Stimulated activated CD8-positive, alpha-beta memory T cell treated with anti-CD3 and anti-CD28 coated beads, Interleukin-2, amount 100 ng/mL, for 1 hour (primary cell): Measurements from ENCODE around the gene NCKAP5.

Experiments
- DNase-seq, 2 donors: peaks; one replicate each; pipeline ENCODE4 v3.0.0-alpha.2; 2020; ENCODE audit warnings: low read depth in 2 of 2

Gene NCKAP5

GRCh38 chr2:133334923-133335322 is 233.3 kb downstream of the NCKAP5 start:
- no peak for DNase-seq

DNA sequence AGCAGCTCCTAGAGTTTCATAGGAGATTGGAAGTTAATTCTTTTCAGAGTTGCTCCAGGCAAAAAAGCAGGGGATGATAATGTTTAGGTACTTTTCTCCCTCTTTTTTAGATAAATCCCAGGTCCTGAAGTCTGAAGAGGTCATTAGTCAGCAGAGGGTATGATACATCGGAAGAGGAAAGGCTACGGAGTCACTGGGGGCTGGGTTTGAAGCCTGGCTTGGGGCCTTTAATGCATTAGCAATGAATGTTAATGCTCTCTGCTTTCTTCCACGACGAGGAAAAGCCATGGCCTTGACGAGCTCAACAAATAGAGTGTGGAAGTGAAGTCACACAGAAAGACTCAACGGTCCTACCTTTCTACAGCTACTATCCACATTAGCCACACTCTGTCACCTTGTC is 235.1 kb downstream of the NCKAP5 start:
- DNase-seq: no peak

DNA sequence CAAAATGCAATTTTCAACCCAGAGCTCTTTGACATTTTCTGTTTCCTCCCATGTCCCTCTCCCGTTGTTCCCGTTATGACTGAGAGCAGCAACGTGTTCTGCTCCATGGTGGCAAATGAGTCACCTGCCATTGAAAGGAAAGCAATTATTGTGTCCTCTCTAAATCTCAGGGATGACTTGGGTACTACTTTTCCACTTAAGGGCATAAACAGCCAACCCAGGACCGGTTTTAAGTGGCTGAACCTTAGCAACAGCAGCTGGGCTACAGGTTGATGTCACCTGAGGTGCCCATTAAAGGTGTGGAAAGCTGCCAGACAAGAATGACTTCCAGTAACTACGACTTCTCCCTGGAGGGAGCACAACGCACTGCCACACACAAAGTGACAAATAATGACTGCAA is 236.8 kb downstream of the NCKAP5 start:
- DNase-seq: no peak

DNA sequence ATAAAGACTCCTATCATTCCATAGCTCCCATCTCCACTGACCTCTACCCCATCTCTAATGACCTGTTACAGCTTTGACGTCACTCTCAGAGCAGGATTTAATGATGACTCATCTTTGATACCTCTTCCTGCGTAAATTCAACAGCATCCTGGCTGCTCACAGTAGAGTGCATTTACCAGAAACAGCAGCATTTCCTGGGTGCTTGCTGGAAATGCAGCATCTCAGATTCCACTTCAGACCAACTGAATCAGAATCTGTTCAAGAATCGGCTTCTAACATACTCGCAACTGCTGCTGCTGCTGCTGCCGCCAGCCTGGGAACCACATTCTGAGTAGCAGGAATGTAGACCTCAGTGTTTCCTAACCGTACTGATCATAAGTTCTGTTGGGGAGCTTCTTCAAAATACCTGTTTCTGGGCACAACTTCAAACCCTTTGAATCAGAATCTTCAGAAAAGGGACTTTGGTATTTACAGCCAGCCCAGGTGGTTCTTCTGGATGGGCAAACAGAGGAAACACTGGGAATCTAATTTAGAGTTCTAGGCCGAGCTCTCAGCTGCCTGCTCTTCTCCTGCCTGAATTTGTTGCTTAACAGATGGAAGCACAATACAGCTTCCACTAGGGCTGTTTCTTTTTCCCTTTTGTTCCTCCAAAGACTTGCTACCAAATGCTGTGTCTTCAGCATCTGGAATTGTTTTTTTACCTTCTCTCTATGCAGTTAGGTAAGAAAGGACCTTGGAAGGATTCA is 241.4 kb downstream of the NCKAP5 start:
- no peak for DNase-seq

GRCh38 chr2:133324150-133324561 is 244.1 kb downstream of the NCKAP5 start:
- no peak for DNase-seq

GRCh38 chr2:133322909-133323308 is 245.4 kb downstream of the NCKAP5 start:
- no peak for DNase-seq

DNA sequence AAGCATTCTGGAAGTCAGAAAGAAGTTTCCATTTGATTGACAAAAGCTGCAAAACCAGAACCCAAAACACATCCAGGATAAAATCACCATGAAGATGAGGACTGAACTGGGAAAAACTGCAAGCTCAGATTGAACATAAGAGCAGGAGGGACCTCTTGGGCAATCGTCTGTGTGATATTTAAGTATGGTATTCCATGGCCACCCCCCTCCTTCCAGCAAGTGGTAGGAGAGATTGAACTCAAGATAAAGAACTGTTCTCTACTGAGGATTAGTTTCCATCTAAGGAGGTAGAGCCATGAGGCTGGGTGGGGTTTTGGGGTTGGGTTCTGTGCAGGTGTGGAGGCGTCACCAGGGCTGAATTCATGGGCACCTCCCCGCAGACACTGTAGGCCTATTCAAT is 251.1 kb downstream of the NCKAP5 start:
- no peak for DNase-seq

- DNase-seq: no peak
Observed at GRCh38 chr2:133316557-133316956, 251.7 kb downstream of the NCKAP5 start.

- DNase-seq: no peak
Observed at GRCh38 chr2:133315280-133315679, 253.0 kb downstream of the NCKAP5 start.

GRCh38 chr2:133314795-133315194 is 253.5 kb downstream of the NCKAP5 start:
- no peak for DNase-seq

- no peak for DNase-seq
Observed at GRCh38 chr2:133312038-133312729, 256.1 kb downstream of the NCKAP5 start.

DNA sequence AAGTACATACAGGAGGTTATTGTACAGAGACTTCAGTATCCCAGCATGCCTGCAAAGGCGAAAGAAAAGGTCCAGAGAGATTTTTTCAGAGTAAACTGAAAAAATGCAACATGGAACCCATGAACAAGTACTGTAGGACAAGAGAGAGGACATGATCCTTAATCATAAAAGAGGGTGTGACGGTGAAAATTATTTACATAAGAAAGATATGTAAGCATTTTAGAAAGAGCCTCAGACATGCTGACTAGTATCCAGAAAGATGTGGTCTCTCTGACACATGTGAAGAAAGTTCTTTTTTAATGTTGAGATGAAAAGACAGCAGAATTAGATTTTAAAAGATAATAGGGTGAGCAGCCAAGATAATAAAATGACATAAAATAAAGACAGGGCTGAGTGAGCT is 262.0 kb downstream of the NCKAP5 start:
- DNase-seq: no peak

DNA sequence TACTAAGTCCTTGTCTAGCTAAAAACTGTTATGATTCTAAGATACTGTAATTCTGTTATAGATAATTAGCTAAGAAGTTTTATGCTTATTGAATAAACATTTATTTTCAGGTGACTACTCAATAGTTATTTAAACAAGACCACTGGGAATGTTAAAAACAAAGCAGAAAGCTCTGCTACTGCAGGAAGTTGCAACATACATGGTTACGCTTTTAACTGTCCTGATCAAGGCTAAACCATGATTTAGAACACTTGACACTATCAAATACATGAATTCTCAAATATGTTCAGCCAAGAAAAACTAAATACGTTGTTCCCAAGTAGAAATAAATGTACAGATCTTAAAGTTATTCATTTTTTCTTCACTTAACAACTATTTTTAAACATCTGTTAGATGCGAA is 263.9 kb downstream of the NCKAP5 start:
- DNase-seq: no peak

GRCh38 chr2:133303150-133303549 is 265.1 kb downstream of the NCKAP5 start:
- no peak for DNase-seq

GRCh38 chr2:133296401-133296800 is 271.9 kb downstream of the NCKAP5 start:
- no peak for DNase-seq

DNA sequence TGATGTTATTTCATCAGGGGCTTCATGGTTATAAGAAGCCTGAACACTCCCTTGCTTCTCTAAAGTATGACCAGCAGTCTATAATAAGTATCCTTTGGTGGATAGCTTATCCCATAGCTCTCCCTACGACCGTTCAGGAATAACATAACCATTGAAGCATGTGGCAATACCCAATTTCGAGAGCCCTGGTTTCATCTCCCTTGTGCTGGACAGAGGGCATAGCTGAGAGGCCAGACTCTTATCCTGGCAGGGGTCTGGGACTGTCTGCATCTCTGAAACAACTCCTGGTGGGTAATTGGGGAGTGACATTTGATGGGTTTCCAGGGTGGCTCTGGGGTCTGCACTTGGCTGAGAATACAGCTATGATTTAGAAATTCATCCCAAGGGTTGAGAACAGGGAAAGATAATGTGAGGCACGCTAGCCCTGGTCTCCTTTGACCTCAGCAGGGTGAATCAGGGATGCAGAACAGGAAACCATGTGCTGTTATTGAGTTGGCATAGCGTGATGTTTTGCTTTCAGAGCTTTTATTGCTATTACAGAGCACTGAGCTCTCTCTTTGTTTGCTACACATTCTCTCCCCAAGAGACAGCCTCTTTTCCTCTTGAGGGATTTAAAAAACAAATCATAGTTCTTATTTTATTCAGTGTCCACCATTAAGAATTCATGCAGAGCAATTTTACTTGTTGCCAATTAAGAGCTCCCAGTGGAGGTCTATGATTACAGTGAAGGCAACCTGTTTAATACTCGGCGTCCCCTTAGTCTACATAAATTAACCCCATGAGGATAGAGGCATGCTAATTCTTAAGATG is 274.5 kb downstream of the NCKAP5 start:
- no peak for DNase-seq

DNA sequence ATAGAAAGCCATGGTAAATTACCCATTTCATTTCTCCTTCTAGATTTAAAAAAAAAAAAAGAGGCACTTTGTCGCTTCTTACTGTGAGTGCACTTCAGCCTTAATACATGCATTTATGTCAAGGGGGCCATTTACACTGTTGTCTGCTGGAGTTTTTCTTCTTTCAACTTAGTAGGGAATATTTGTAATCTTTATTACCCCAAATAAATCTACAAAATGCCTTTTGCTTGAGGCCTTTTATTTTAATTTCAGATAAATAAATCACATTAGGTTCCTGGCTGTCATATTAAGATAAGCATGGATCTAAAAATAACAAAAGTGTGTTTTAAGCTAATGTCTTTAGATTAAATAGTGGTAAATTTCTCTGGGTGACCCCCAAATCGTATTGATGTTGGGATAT is 276.0 kb downstream of the NCKAP5 start:
- DNase-seq: no peak

- no peak for DNase-seq
Observed at GRCh38 chr2:133287709-133288108, 280.6 kb downstream of the NCKAP5 start.

- no peak for DNase-seq
Observed at GRCh38 chr2:133286326-133286922, 281.8 kb downstream of the NCKAP5 start.

- DNase-seq: no peak
Observed at GRCh38 chr2:133273031-133273430, 295.2 kb downstream of the NCKAP5 start.

- DNase-seq: no peak
Observed at GRCh38 chr2:133271105-133271504, 297.2 kb downstream of the NCKAP5 start.

GRCh38 chr2:133270550-133270949 is 297.7 kb downstream of the NCKAP5 start:
- no peak for DNase-seq
